Measurements from ENCODE around the gene SGPP2. TPM values are rescaled to one million over a fixed set of nuclear protein-coding genes. Genes with fewer than 3 reads are reported as not detected.

Gene SGPP2
- total RNA-seq, 1 donor from 2014 or later = 0.20 TPM

DNA sequence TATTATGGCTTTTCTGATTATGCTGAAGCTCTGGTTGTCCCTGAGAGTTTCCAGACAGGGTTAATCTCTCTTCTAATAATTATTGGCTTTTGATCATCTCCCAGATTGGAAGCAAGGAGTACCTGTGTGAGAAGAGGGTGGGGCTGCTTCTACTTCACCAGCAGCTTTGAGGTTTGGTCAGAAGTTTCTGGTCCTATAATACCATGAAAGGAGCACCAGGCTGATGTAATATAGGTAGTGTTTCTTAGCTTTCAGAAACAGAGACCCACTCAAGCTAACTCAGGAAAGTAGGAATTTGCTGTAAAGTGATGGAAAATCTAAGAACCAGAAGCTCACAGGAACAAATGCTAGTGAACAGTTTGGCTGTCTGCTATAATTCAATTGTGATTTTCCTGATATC, 57.6 kb downstream of the SGPP2 start:
- H3K27ac ChIP-seq (ENCODE audit: low read depth, low read length) = no peak overlapping the region
- peaks cover 7% of the 10 kb centered on the region for H3K27me3 ChIP-seq (ENCODE audit: insufficient read depth, low read length)
- no peaks in the 10 kb centered on the region for H3K36me3 ChIP-seq (ENCODE audit: insufficient read depth, low read length)
- H3K36me3 Mint-ChIP-seq (ENCODE audit: low read depth, unreplicated experiment) = no peaks in the 10 kb centered on the region
- no peaks in the 10 kb centered on the region for H3K4me1 Mint-ChIP-seq (ENCODE audit: low read depth, unreplicated experiment)
- TF ChIP-seq, protein P1, sequence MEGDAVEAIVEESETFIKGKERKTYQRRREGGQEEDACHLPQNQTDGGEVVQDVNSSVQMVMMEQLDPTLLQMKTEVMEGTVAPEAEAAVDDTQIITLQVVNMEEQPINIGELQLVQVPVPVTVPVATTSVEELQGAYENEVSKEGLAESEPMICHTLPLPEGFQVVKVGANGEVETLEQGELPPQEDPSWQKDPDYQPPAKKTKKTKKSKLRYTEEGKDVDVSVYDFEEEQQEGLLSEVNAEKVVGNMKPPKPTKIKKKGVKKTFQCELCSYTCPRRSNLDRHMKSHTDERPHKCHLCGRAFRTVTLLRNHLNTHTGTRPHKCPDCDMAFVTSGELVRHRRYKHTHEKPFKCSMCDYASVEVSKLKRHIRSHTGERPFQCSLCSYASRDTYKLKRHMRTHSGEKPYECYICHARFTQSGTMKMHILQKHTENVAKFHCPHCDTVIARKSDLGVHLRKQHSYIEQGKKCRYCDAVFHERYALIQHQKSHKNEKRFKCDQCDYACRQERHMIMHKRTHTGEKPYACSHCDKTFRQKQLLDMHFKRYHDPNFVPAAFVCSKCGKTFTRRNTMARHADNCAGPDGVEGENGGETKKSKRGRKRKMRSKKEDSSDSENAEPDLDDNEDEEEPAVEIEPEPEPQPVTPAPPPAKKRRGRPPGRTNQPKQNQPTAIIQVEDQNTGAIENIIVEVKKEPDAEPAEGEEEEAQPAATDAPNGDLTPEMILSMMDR (IDR thresholded peaks at IDR 0.05; ENCODE audit: insufficient read depth, low read depth, low read length) = no peak
- TF ChIP-seq EZH2 (IDR thresholded peaks at IDR 0.05; ENCODE audit: insufficient read depth, low read length) = no peak
- no peaks in the 10 kb centered on the region for H3K9me3 ChIP-seq (ENCODE audit: insufficient read depth, low read depth, low read length)
- H3K4me3 Mint-ChIP-seq (ENCODE audit: unreplicated experiment) = no peak overlapping the region
- H3K9me3 Mint-ChIP-seq (ENCODE audit: unreplicated experiment) = no peaks in the 10 kb centered on the region
- H4K20me1 ChIP-seq (ENCODE audit: insufficient read depth, low read length) = no peaks in the 10 kb centered on the region
- no peaks in the 10 kb centered on the region for H3K4me1 ChIP-seq (ENCODE audit: insufficient read depth, low read length)
- no peak for DNase-seq (ENCODE audit: low read depth)
- peaks cover 20% of the 10 kb centered on the region for H3K27me3 Mint-ChIP-seq (ENCODE audit: low read depth, unreplicated experiment)
- no peak for FAIRE-seq
- no peaks in the 10 kb centered on the region for H3K79me2 ChIP-seq (ENCODE audit: insufficient read depth, low read length)
- no peak overlapping the region for H2AFZ ChIP-seq (ENCODE audit: low read depth, low read length)
- H3K9ac ChIP-seq (ENCODE audit: low read length) = no peak overlapping the region
- no peak overlapping the region for H3K4me2 ChIP-seq (ENCODE audit: low read length)
- no peak overlapping the region for H3K4me3 ChIP-seq (ENCODE audit: insufficient read depth, low read depth, low read length)
- no peak overlapping the region for H3K27ac Mint-ChIP-seq (ENCODE audit: unreplicated experiment)

DNA sequence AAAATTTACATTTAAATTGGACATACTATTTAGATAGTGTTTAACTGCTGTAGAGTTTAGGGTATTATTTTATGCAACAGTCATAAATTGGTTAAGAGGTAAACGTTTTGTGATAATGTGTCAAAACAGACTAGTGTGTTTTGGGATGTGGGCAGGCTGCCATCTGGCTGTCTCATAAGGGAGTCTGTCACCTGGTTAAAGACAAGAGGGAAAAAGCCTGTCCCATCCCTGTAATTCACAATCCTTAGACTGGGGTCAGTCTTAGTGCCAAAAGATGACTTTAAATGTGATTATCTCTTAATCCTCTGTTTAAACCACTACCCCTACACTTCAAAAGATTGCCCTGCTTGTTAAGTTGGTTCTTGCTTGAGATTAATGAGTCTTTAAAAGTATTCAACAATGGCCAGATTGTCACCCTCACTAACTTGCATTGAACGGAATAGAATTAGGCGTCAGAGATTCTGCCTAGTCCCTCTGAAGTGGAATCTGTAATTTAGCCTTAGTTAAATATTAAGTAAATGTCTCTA, 59.2 kb downstream of the SGPP2 start:
- no peaks in the 10 kb centered on the region for H3K4me1 Mint-ChIP-seq (ENCODE audit: low read depth, unreplicated experiment)
- FAIRE-seq (no peak), DNase-seq (ENCODE audit: low read depth) (no peak)
- no peak overlapping the region for H3K27ac ChIP-seq (ENCODE audit: low read depth, low read length)
- peaks cover 7% of the 10 kb centered on the region for H3K27me3 ChIP-seq (ENCODE audit: insufficient read depth, low read length)
- no peak for TF ChIP-seq EZH2 (IDR thresholded peaks at IDR 0.05; ENCODE audit: insufficient read depth, low read length)
- TF ChIP-seq, protein P1 (IDR thresholded peaks at IDR 0.05; ENCODE audit: insufficient read depth, low read depth, low read length) = no peak
- H3K4me1 ChIP-seq (ENCODE audit: insufficient read depth, low read length) = no peaks in the 10 kb centered on the region
- H3K4me3 ChIP-seq (ENCODE audit: insufficient read depth, low read depth, low read length) = no peak overlapping the region
- H3K36me3 ChIP-seq (ENCODE audit: insufficient read depth, low read length) = no peaks in the 10 kb centered on the region
- no peak overlapping the region for H3K27ac Mint-ChIP-seq (ENCODE audit: unreplicated experiment)
- H3K4me3 Mint-ChIP-seq (ENCODE audit: unreplicated experiment) = no peak overlapping the region
- H3K9ac ChIP-seq (ENCODE audit: low read length) = no peak overlapping the region
- no peaks in the 10 kb centered on the region for H4K20me1 ChIP-seq (ENCODE audit: insufficient read depth, low read length)
- no peak overlapping the region for H3K4me2 ChIP-seq (ENCODE audit: low read length)
- no peaks in the 10 kb centered on the region for H3K9me3 ChIP-seq (ENCODE audit: insufficient read depth, low read depth, low read length)
- no peaks in the 10 kb centered on the region for H3K36me3 Mint-ChIP-seq (ENCODE audit: low read depth, unreplicated experiment)
- H3K27me3 Mint-ChIP-seq (ENCODE audit: low read depth, unreplicated experiment) = peaks cover 18% of the 10 kb centered on the region
- H3K9me3 Mint-ChIP-seq (ENCODE audit: unreplicated experiment) = no peaks in the 10 kb centered on the region
- H2AFZ ChIP-seq (ENCODE audit: low read depth, low read length) = no peak overlapping the region
- no peaks in the 10 kb centered on the region for H3K79me2 ChIP-seq (ENCODE audit: insufficient read depth, low read length)

DNA sequence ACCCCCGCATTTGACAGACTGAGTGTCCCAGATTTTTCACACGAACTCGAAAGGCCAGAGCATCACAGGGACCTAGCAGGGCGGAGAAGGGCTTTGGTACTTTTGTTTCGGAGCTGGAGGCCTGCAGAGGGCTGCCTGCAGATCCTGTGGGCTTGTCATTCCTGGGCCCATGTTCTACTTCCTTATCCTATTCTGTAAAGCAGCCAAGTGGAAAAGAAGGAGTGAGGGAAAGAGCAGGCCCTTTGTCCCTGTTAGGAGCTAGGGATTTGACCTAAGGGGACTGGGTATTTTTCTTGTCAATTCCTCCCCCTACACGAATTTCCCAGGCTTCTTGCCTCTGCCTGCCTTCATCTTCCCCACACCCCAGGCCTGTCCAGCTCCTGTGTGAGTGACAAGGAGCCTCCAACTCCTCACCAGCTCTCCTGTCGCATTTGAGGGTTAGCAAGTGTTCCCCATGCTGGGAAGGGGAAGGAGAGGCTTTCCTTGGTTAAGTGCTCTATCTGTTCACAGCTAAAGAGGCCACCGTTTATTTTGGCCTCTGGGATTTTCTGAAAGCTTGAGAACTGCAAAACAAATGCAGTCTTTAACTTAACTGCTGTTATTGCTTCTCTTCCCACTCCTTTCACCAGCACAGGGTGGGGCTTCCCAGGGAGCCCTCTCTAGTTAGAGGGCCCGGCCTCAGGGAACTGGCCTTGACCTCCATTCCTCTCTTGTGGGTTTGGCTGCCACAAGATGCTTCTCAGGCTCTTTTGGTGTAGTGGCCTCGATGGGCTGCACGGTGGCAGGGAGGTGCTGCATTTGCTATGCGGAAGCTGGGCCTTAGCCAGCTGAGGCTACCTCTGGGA, 61.2 kb downstream of the SGPP2 start:
- peaks cover 18% of the 10 kb centered on the region for H3K27me3 Mint-ChIP-seq (ENCODE audit: low read depth, unreplicated experiment)
- DNase-seq (ENCODE audit: low read depth) = no peak

More for the DNA sequence above, 61.2 kb downstream of the SGPP2 start:
- no peaks in the 10 kb centered on the region for H3K36me3 Mint-ChIP-seq (ENCODE audit: low read depth, unreplicated experiment)
- no peak overlapping the region for H2AFZ ChIP-seq (ENCODE audit: low read depth, low read length)
- no peaks in the 10 kb centered on the region for H3K36me3 ChIP-seq (ENCODE audit: insufficient read depth, low read length)
- no peak for TF ChIP-seq EZH2 (IDR thresholded peaks at IDR 0.05; ENCODE audit: insufficient read depth, low read length)
- TF ChIP-seq, protein P1 (IDR thresholded peaks at IDR 0.05; ENCODE audit: insufficient read depth, low read depth, low read length) = no peak
- FAIRE-seq = no peak
- H3K4me2 ChIP-seq (ENCODE audit: low read length) = no peak overlapping the region
- no peaks in the 10 kb centered on the region for H3K9me3 Mint-ChIP-seq (ENCODE audit: unreplicated experiment)
- H3K4me1 ChIP-seq (ENCODE audit: insufficient read depth, low read length) = no peaks in the 10 kb centered on the region
- H3K27me3 ChIP-seq (ENCODE audit: insufficient read depth, low read length) = peaks cover 7% of the 10 kb centered on the region
- H3K27ac Mint-ChIP-seq (ENCODE audit: unreplicated experiment) = no peak overlapping the region
- H3K4me3 ChIP-seq (ENCODE audit: insufficient read depth, low read depth, low read length) = no peak overlapping the region
- no peaks in the 10 kb centered on the region for H4K20me1 ChIP-seq (ENCODE audit: insufficient read depth, low read length)
- no peak overlapping the region for H3K27ac ChIP-seq (ENCODE audit: low read depth, low read length)
- no peaks in the 10 kb centered on the region for H3K4me1 Mint-ChIP-seq (ENCODE audit: low read depth, unreplicated experiment)
- no peaks in the 10 kb centered on the region for H3K9me3 ChIP-seq (ENCODE audit: insufficient read depth, low read depth, low read length)
- H3K4me3 Mint-ChIP-seq (ENCODE audit: unreplicated experiment) = no peak overlapping the region
- H3K79me2 ChIP-seq (ENCODE audit: insufficient read depth, low read length) = no peaks in the 10 kb centered on the region
- no peak overlapping the region for H3K9ac ChIP-seq (ENCODE audit: low read length)

Measured in astrocyte (in vitro differentiated cells and primary cell).